Measurements from ENCODE around the gene ZDHHC8. TPM values are rescaled to one million over a fixed set of nuclear protein-coding genes. Genes with fewer than 3 reads are reported as not detected.

ZDHHC8 gene
- polyA plus RNA-seq, 2 of the 4 experiments (the other 2 are of a cell fraction): 5.3 to 28.1 TPM

DNA sequence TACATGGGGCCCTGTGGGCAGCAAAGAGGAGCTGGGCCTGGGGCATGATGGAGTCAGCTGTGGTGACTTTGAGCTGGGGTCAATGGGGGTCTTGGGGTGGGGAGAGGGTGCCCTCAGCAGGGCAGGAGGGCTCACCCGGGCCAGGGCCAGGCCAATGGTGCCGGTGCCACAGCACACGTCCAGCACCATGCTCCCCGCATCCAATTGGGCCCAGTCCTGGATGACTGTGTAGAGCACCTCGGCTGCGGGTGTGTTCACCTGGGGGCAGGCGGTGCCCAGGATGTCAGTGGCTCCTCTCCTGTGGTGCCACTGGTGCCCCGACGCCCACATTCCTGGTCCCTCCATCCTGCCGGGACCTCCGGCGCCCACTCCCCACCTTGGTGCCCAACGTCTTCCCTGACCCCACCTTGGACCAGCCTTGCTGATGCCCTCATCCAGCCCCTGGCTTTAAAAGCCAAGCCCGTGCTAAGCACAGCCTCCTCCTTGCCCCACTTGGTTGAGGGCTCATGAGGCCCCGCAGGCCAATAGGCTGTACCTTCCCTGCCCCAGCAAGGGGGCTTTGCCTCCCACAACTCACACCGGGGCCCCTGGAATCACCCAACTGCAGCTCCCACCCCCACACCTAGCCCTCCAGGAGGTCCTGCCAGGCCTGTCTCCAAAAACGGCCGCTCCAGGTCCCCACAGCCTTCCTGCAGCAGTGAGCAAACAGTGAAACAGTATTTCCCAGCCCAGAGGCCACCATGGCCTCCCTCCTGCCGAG lies 17.9 kb upstream of the ZDHHC8 start:
- CTCF ChIA-PET: interaction anchor here (1.3 kb wide), 1 partner anchor 125 kb away, joined by 3 read pairs; no protein-coding TSS in a partner anchor
- POLR2A ChIA-PET: no interaction called here
- peaks cover 8% of the 10 kb centered on the region; the same call in 2 of the 3 replicates for H3K4me1 ChIP-seq
- H3K27ac ChIP-seq: no peak overlapping the region
- H3K9me3 ChIP-seq: no peaks in the 10 kb centered on the region
- WGBS (ENCODE audit: missing lambda C conversion rate): 94% methylated on average over 11 of the region's 19 CpGs
- no peak for DNase-seq (ENCODE audit: low read depth in 1 of 2, low spot score in 1 of 2)
- TF ChIP-seq ZNF302 (CRISPR knock-in tag; IDR thresholded peaks at IDR 0.05): no peak
- no peak for TF ChIP-seq GATA3 (IDR thresholded peaks at IDR 0.05; ENCODE audit: borderline replicate concordance)
- no peak for TF ChIP-seq RAD21 (conservative IDR thresholded peaks at IDR 0.05 in 1 of 2, IDR thresholded peaks at IDR 0.05 in 1 of 2)
- no peak for TF ChIP-seq TP53 (CRISPR knock-in tag; IDR thresholded peaks at IDR 0.05)
- TF ChIP-seq PHF8 (IDR thresholded peaks at IDR 0.05; ENCODE audit: borderline replicate concordance, low read depth): no peak
- no peak for TF ChIP-seq EHMT2 (IDR thresholded peaks at IDR 0.05; ENCODE audit: low read depth)
- no peak for TF ChIP-seq NPAS2 (CRISPR knock-in tag; IDR thresholded peaks at IDR 0.05; ENCODE audit: borderline replicate concordance)
- no peak for TF ChIP-seq ZFP36 (IDR thresholded peaks at IDR 0.05; ENCODE audit: borderline replicate concordance, partially characterized antibody)
- no peak for TF ChIP-seq ZSCAN20 (CRISPR knock-in tag; IDR thresholded peaks at IDR 0.05)
- TF ChIP-seq, protein P1, sequence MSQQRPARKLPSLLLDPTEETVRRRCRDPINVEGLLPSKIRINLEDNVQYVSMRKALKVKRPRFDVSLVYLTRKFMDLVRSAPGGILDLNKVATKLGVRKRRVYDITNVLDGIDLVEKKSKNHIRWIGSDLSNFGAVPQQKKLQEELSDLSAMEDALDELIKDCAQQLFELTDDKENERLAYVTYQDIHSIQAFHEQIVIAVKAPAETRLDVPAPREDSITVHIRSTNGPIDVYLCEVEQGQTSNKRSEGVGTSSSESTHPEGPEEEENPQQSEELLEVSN (IDR thresholded peaks at IDR 0.05; ENCODE audit: borderline replicate concordance, low read depth): no peak
- TF ChIP-seq, protein P2, sequence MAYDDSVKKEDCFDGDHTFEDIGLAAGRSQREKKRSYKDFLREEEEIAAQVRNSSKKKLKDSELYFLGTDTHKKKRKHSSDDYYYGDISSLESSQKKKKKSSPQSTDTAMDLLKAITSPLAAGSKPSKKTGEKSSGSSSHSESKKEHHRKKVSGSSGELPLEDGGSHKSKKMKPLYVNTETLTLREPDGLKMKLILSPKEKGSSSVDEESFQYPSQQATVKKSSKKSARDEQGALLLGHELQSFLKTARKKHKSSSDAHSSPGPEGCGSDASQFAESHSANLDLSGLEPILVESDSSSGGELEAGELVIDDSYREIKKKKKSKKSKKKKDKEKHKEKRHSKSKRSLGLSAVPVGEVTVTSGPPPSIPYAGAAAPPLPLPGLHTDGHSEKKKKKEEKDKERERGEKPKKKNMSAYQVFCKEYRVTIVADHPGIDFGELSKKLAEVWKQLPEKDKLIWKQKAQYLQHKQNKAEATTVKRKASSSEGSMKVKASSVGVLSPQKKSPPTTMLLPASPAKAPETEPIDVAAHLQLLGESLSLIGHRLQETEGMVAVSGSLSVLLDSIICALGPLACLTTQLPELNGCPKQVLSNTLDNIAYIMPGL (CRISPR knock-in tag; IDR thresholded peaks at IDR 0.05; ENCODE audit: borderline replicate concordance): no peak
- no peak for TF ChIP-seq EHF (CRISPR knock-in tag; IDR thresholded peaks at IDR 0.05)
- TF ChIP-seq POLR2A (IDR thresholded peaks at IDR 0.05; ENCODE audit: low read length): no peak
- no peak for TF ChIP-seq TFCP2L1 (CRISPR knock-in tag; IDR thresholded peaks at IDR 0.05)
- no peak for TF ChIP-seq CHD4 (IDR thresholded peaks at IDR 0.05; ENCODE audit: borderline replicate concordance)
- no peak overlapping the region for H3K4me3 ChIP-seq
- FAIRE-seq: no peak
- no peak for ATAC-seq
- no peak overlapping the region for H3K4me2 ChIP-seq

DNA sequence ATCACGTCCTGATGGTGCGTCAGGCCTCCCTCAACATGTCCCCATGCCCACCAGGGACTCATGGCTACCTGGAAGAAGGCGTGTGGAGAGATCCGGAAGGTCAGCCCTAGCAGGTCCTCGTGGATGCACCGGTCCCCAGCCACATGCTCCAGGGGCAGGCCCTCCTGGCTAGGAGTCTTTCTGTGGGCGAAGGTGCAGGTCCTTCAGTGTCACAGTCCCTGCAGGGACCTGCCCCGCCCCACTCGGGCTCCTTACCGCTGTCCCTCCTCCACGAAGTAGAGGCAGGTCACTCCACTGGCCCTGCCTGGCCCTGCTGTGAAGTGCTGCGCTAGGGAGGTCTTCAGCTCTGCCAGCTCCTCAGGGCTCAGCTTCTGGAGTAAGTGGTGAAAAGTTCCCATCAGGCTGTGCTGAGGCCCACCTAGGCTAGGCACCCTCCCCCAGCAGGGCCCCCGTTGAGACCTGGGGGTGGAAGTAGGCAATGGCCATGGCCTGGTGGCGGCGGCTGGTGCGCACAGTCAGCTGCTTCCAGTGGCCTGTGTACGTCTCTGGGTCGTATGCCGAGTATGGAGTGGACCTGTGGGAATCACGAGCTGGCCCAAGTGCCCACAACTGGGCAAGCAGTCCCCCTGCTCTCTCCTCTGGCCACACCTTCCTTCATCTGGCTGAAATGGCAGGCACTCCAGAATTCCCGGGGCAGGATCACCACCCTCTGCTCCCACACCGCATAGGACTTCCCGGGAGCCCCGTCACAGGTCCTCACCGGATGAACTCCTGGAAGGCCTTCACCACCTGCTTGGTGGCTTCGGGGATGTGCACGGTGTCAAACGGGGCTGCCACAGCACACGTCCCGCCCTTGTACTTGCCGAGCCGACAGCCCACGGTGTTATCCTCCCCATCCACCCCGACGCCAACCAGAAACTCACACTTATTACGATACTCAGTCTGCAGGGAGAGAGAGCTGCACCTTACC lies 16.8 kb upstream of the ZDHHC8 start:
- CTCF ChIA-PET: interaction anchor here (1.9 kb wide), 1 partner anchor 15 kb away, joined by 5 read pairs; no protein-coding TSS in a partner anchor
- no peak for TF ChIP-seq JUNB (IDR thresholded peaks at IDR 0.05)
- no peak for TF ChIP-seq RNF2 (IDR thresholded peaks at IDR 0.05; ENCODE audit: borderline replicate concordance, low read depth)
- no peak for TF ChIP-seq EHF (CRISPR knock-in tag; IDR thresholded peaks at IDR 0.05)
- TF ChIP-seq JUN (IDR thresholded peaks at IDR 0.05): no peak
- TF ChIP-seq, protein P2 (CRISPR knock-in tag; IDR thresholded peaks at IDR 0.05; ENCODE audit: borderline replicate concordance): no peak
- TF ChIP-seq, protein P3, sequence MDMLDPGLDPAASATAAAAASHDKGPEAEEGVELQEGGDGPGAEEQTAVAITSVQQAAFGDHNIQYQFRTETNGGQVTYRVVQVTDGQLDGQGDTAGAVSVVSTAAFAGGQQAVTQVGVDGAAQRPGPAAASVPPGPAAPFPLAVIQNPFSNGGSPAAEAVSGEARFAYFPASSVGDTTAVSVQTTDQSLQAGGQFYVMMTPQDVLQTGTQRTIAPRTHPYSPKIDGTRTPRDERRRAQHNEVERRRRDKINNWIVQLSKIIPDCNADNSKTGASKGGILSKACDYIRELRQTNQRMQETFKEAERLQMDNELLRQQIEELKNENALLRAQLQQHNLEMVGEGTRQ (IDR thresholded peaks at IDR 0.05): no peak
- TF ChIP-seq, protein P4, sequence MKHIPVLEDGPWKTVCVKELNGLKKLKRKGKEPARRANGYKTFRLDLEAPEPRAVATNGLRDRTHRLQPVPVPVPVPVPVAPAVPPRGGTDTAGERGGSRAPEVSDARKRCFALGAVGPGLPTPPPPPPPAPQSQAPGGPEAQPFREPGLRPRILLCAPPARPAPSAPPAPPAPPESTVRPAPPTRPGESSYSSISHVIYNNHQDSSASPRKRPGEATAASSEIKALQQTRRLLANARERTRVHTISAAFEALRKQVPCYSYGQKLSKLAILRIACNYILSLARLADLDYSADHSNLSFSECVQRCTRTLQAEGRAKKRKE (CRISPR knock-in tag; IDR thresholded peaks at IDR 0.05; ENCODE audit: low read depth): no peak
- TF ChIP-seq CBX2 (IDR thresholded peaks at IDR 0.05; ENCODE audit: borderline replicate concordance, low read depth): no peak
- TF ChIP-seq EP300 (IDR thresholded peaks at IDR 0.05): no peak
- TF ChIP-seq HDAC2 (IDR thresholded peaks at IDR 0.05): no peak
- no peak for TF ChIP-seq TFCP2L1 (CRISPR knock-in tag; IDR thresholded peaks at IDR 0.05)
- TF ChIP-seq GATA3 (IDR thresholded peaks at IDR 0.05; ENCODE audit: borderline replicate concordance): no peak
- TF ChIP-seq RAD21 (conservative IDR thresholded peaks at IDR 0.05 in 1 of 2, IDR thresholded peaks at IDR 0.05 in 1 of 2): no peak
- no peak for TF ChIP-seq KDM5A (IDR thresholded peaks at IDR 0.05)
- TF ChIP-seq TP53 (CRISPR knock-in tag; IDR thresholded peaks at IDR 0.05): no peak
- TF ChIP-seq, protein P5, sequence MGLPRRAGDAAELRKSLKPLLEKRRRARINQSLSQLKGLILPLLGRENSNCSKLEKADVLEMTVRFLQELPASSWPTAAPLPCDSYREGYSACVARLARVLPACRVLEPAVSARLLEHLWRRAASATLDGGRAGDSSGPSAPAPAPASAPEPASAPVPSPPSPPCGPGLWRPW (IDR thresholded peaks at IDR 0.05): no peak
- no peak for TF ChIP-seq NR3C1 (IDR thresholded peaks at IDR 0.05)
- WGBS (ENCODE audit: missing lambda C conversion rate): 94% methylated on average over 27 of the region's 36 CpGs
- Histone ChIP-seq H3K4me3 (no peak overlapping the region), H3K9me3 (no peaks in the 10 kb centered on the region), H3K4me2 (no peak overlapping the region), H3K27ac (no peak overlapping the region), H3K4me1 (peaks cover 17% of the 10 kb centered on the region)
- DNase-seq (ENCODE audit: low read depth in 1 of 2, low spot score in 1 of 2) (no peak), FAIRE-seq (no peak), ATAC-seq (no peak)
- POLR2A ChIA-PET: no interaction called here

All from A549 (cell line).